K562 (cell line): ENCODE results near the gene IL12RB1. TPM values are rescaled to one million over a fixed set of nuclear protein-coding genes. Genes with fewer than 3 reads are reported as not detected.

ENCODE experiments used
- BACH1 ChIP-seq: fragments of 200-800 bp; sonication (Bioruptor generic); IDR thresholded peaks from 2 replicates; pipeline ENCODE4 v1.6.1; 2016; ENCODE audit warnings: missing genetic modification characterization, missing compliant biosample characterization
- BRD9 ChIP-seq: fragments of 450-650 bp; IDR thresholded peaks from 2 replicates; pipeline ENCODE4 v1.6.1; 2018; ENCODE audit warnings: low read depth; ENCODE audit not compliant: partially characterized antibody
- FOS ChIP-seq: IDR thresholded peaks from 3 replicates; pipeline ENCODE4 v1.6.1; 2011; ENCODE audit not compliant: insufficient read length; ENCODE audit errors: extremely low read depth
- HDAC1 ChIP-seq, 2 experiments: fragments of 450-650 bp; IDR thresholded peaks; 2 replicates each; pipeline ENCODE4 v1.6.1; 2016 to 2017; ENCODE audit warnings: inconsistent platforms in 1 of 2, mild to moderate bottlenecking in 1 of 2, moderate library complexity in 1 of 2
- ID3 ChIP-seq, 2 experiments: fragments of 250-450 bp in 1 of 2; fragments of 450-650 bp in 1 of 2; sonication (Bioruptor Pico) in 1 of 2; IDR thresholded peaks; 2 replicates each; pipeline versions ENCODE4 v1.6.1 to v1.8.0; 2016 to 2021; ENCODE audit warnings: mild to moderate bottlenecking in 2 of 2, moderate library complexity in 2 of 2, missing compliant biosample characterization in 1 of 2, missing genetic modification characterization in 1 of 2
- JUN ChIP-seq, 2 experiments: sonication (generic) in 1 of 2; formaldehyde crosslinking in 1 of 2; IDR thresholded peaks; 2 replicates each; pipeline versions ENCODE4 v1.6.1 to v1.8.0; 2012 to 2022; ENCODE audit warnings: borderline replicate concordance in 2 of 2, mild to moderate bottlenecking in 2 of 2, improper control_type of control experiment in 1 of 2, low read depth in 1 of 2, low read length in 1 of 2, missing genetic modification reagents in 1 of 2
- KAT7 ChIP-seq: sonication (generic); formaldehyde crosslinking; IDR thresholded peaks from 2 replicates; pipeline ENCODE4 v1.8.0; 2022; ENCODE audit warnings: missing genetic modification reagents, mild to moderate bottlenecking, borderline replicate concordance
- MBD1 ChIP-seq: fragments of 250-450 bp; sonication (Bioruptor Pico); IDR thresholded peaks from 2 replicates; pipeline ENCODE4 v1.8.0; 2022; ENCODE audit warnings: inconsistent platforms
- NFIC ChIP-seq: fragments of 450-650 bp; IDR thresholded peaks from 2 replicates; pipeline ENCODE4 v1.6.1; 2017; ENCODE audit warnings: mild to moderate bottlenecking, inconsistent platforms
- POLR2B ChIP-seq: fragments of 450-650 bp; IDR thresholded peaks from 2 replicates; pipeline ENCODE4 v1.6.1; 2018; ENCODE audit warnings: low read depth; ENCODE audit not compliant: partially characterized antibody
- POU5F1 ChIP-seq: fragments of 150-350 bp; IDR thresholded peaks from 2 replicates; pipeline ENCODE4 v1.6.1; 2014; ENCODE audit warnings: borderline replicate concordance, low read length, low read depth, mild to moderate bottlenecking; ENCODE audit not compliant: partially characterized antibody
- U2AF2 ChIP-seq: fragments of 200-400 bp; formaldehyde crosslinking; optimal IDR thresholded peaks from 2 replicates; pipeline ENCODE3; 2017; ENCODE audit warnings: low read depth, mild to moderate bottlenecking, low read length
- ZBTB9 ChIP-seq: fragments of 450-650 bp; formaldehyde crosslinking; IDR thresholded peaks from 2 replicates; pipeline ENCODE4 v1.4.0; 2020; ENCODE audit warnings: mild to moderate bottlenecking, moderate library complexity
- ZNF140 ChIP-seq: fragments of 250-450 bp; sonication (Bioruptor Pico); IDR thresholded peaks from 2 replicates; pipeline ENCODE4 v1.8.0; 2021; ENCODE audit warnings: moderate library complexity, mild to moderate bottlenecking, inconsistent platforms
- ZNF165 ChIP-seq: fragments of 250-450 bp; sonication (Bioruptor Pico); IDR thresholded peaks from 2 replicates; pipeline ENCODE4 v1.4.0; 2020; ENCODE audit warnings: borderline replicate concordance
- ZNF609 ChIP-seq: sonication (generic); formaldehyde crosslinking; IDR thresholded peaks from 2 replicates; pipeline ENCODE4 v1.8.1; 2023; ENCODE audit warnings: missing genetic modification reagents, mild to moderate bottlenecking, borderline replicate concordance
- ZSCAN29 ChIP-seq: fragments of 450-650 bp; IDR thresholded peaks from 2 replicates; pipeline ENCODE4 v1.6.1; 2017
- ZZZ3 ChIP-seq: fragments of 450-650 bp; IDR thresholded peaks from 2 replicates; pipeline ENCODE4 v1.6.1; 2016; ENCODE audit warnings: antibody characterized with exemption, mild to moderate bottlenecking, moderate library complexity
- polyA plus RNA-seq, 8 experiments: library from polyadenylated mRNA; depleted of rRNA in 4 of 8; stranded (reverse) in 5 of 8; unstranded in 3 of 8; fragments of >200 nt; fragmentation: Nextera tagmentation in 2 of 8; fragmentation: Illumina TruSeq in 1 of 8; extraction: Ambion mirVana in 2 of 8; extraction: Trizol in 1 of 8; gene quantifications; 2 replicates each; pipeline versions ENCODE4 v1.2.1 to v1.2.3, GENCODE V29; 2011 to 2014; ENCODE audit warnings: inconsistent platforms in 1 of 8, missing spikeins in 1 of 8
- total RNA-seq, 7 experiments: library from RNA; depleted of rRNA in 6 of 7; stranded (reverse); fragments of >200 nt in 6 of 7; fragmentation: Illumina TruSeq in 2 of 7; extraction: Trizol in 2 of 7; gene quantifications; 2 replicates each; pipeline versions ENCODE4 v1.2.1 to v1.2.3, GENCODE V29; 2011 to 2021; ENCODE audit warnings: low replicate concordance in 1 of 7

Gene IL12RB1
- total and polyA plus RNA-seq, 9 of the 15 experiments (the other 6 are each of a cell fraction or from before 2014, with no cell fraction given): 0.04 to 0.07 (median 0.06) TPM; not detected in 5

- TF ChIP-seq ZSCAN29 (no peak), ZZZ3 (no peak), POLR2B (no peak), FOS (no peak), U2AF2 (no peak), ZNF165 (CRISPR knock-in tag) (no peak), NFIC (peak; percentile 88), ZNF609 (CRISPR knock-in tag) (no peak), BACH1 (tag) (no peak), HDAC1 (IDR thresholded peaks at IDR 0.05) (peak in 1 of 2 experiments; percentile 72; a peak in 2 of 4 replicates), BRD9 (no peak), ZNF140 (CRISPR knock-in tag) (no peak), POU5F1 (no peak), MBD1 (no peak), ID3 (CRISPR knock-in tag; IDR thresholded peaks at IDR 0.05) (no peak), ID3 (tag; IDR thresholded peaks at IDR 0.05) (no peak), ZBTB9 (no peak), JUN (IDR thresholded peaks at IDR 0.05; ENCODE audit: borderline replicate concordance, low read depth, low read length) (peak; percentile 59; the same call in 1 of the 2 replicates), JUN (CRISPR knock-in tag; IDR thresholded peaks at IDR 0.05; ENCODE audit: borderline replicate concordance) (no peak), KAT7 (CRISPR knock-in tag) (no peak)
Observed at GRCh38 chr19:18046059-18046718, 40.5 kb downstream of the IL12RB1 start (continued).
